SK-N-SH (cell line): Measurements from ENCODE around the gene TTN. TPM values are rescaled to one million over a fixed set of nuclear protein-coding genes. Genes with fewer than 3 reads are reported as not detected.

Source experiments
- CTCF ChIA-PET: fragments of 300-600, 350-600 bp; formaldehyde crosslinking; extraction: SDS; loops from one replicate; lab custom pipeline; 2021; lab: Yijun Ruan, JAX
- POLR2A ChIA-PET: fragments of 350-600 bp; sonication (Branson Sonifier 250); formaldehyde crosslinking; extraction: SDS; loops from one replicate; lab custom pipeline; 2020; ENCODE audit warnings: antibody characterized with exemption, inconsistent platforms; lab: Yijun Ruan, JAX
- DNase-seq: peaks from one replicate; pipeline ENCODE4 v3.0.0; 2012
- H2AFZ ChIP-seq: fragments of 200-600 bp; sonication (generic); 2 replicates; pipeline ENCODE4 v1.8.1; 2016; ENCODE audit warnings: antibody characterized with exemption, mild to moderate bottlenecking, low read depth
- H3F3A ChIP-seq: fragments of 200-600 bp; sonication (generic); replicated peaks from 2 replicates; pipeline ENCODE3; 2016; ENCODE audit warnings: antibody characterized with exemption, mild to moderate bottlenecking; ENCODE audit not compliant: insufficient read depth
- H3K27ac ChIP-seq, 2 experiments: fragments of 200-500 bp in 1 of 2; fragments of 200-600 bp in 1 of 2; sonication (Bioruptor generic) in 1 of 2; sonication (generic), shearing (Covaris generic) in 1 of 2; 2 replicates each; pipeline versions ENCODE4 v1.5.1 to v1.6.1; 2014 to 2016; ENCODE audit warnings: low read depth in 2 of 2, inconsistent platforms in 1 of 2, low read length in 1 of 2, mild to moderate bottlenecking in 1 of 2, mixed read lengths in 1 of 2
- H3K27me3 ChIP-seq: fragments of 200-600 bp; sonication (generic), shearing (Covaris generic); 2 replicates; pipeline ENCODE4 v1.6.1; 2016; ENCODE audit warnings: mixed run types; ENCODE audit not compliant: insufficient read depth
- H3K36me3 ChIP-seq, 2 experiments: fragments of 200-500 bp in 1 of 2; fragments of 200-600 bp in 1 of 2; sonication (Bioruptor generic) in 1 of 2; sonication (generic) in 1 of 2; replicated peaks in 1 of 2; 2 replicates each; pipeline versions ENCODE3 to v1.5.1; 2014 to 2016; ENCODE audit warnings: low read length in 1 of 2, mild to moderate bottlenecking in 1 of 2; ENCODE audit not compliant: insufficient read depth in 2 of 2, control insufficient read depth in 1 of 2
- H3K4me1 ChIP-seq, 2 experiments: fragments of 200-500 bp in 1 of 2; fragments of 200-600 bp in 1 of 2; sonication (Bioruptor generic) in 1 of 2; sonication (generic), shearing (Covaris generic) in 1 of 2; 2 replicates each; pipeline versions ENCODE4 v1.5.1 to v1.6.1; 2014 to 2016; ENCODE audit warnings: low read depth in 1 of 2, low read length in 1 of 2, mixed run types in 1 of 2; ENCODE audit not compliant: insufficient read depth in 2 of 2, control insufficient read depth in 1 of 2
- H3K4me2 ChIP-seq: fragments of 200-600 bp; sonication (generic), shearing (Covaris generic); 2 replicates; pipeline ENCODE4 v1.6.1; 2017; ENCODE audit warnings: mixed run types
- H3K4me3 ChIP-seq, 2 experiments: fragments of 200-500 bp in 1 of 2; fragments of 200-600 bp in 1 of 2; sonication (Bioruptor generic) in 1 of 2; sonication (generic), shearing (Covaris generic) in 1 of 2; 2 replicates each; pipeline versions ENCODE4 v1.5.1 to v1.8.1; 2014 to 2016; ENCODE audit warnings: low read depth in 2 of 2, inconsistent platforms in 1 of 2, low read length in 1 of 2, mild to moderate bottlenecking in 1 of 2, mixed read lengths in 1 of 2, moderate library complexity in 1 of 2
- H3K79me2 ChIP-seq: fragments of 200-600 bp; sonication (generic); 2 replicates; pipeline ENCODE4 v1.8.1; 2017; ENCODE audit warnings: mild to moderate bottlenecking; ENCODE audit not compliant: insufficient read depth
- H3K9ac ChIP-seq: fragments of 200-600 bp; sonication (generic); 2 replicates; pipeline ENCODE4 v1.6.1; 2017; ENCODE audit warnings: mixed run types
- H3K9me2 ChIP-seq: fragments of 200-600 bp; sonication (generic); 2 replicates; pipeline ENCODE4 v1.6.1; 2017; ENCODE audit warnings: mixed run types
- H3K9me3 ChIP-seq: fragments of 200-600 bp; sonication (generic); 2 replicates; pipeline ENCODE4 v1.6.1; 2017; ENCODE audit warnings: mixed run types, mild to moderate bottlenecking, moderate library complexity
- H4K20me1 ChIP-seq: fragments of 200-600 bp; sonication (generic); 2 replicates; pipeline ENCODE4 v1.6.1; 2017; ENCODE audit warnings: mild to moderate bottlenecking, mixed run types; ENCODE audit not compliant: insufficient read depth
- EP300 ChIP-seq, 2 experiments: IDR thresholded peaks; 2 replicates each; pipeline versions ENCODE4 v1.4.0 to v1.6.1; 2012; ENCODE audit warnings: borderline replicate concordance in 1 of 2, low read depth in 1 of 2, low read length in 1 of 2
- EZH2phosphoT487 ChIP-seq: fragments of 200-600 bp; sonication (generic); IDR thresholded peaks from 2 replicates; pipeline ENCODE4 v1.6.1; 2017; ENCODE audit warnings: low read depth, mixed run types, mild to moderate bottlenecking, antibody characterized with exemption, moderate library complexity, borderline replicate concordance
- FOSL2 ChIP-seq: IDR thresholded peaks from 2 replicates; pipeline ENCODE4 v1.4.0; 2012; ENCODE audit warnings: low read depth, mild to moderate bottlenecking, moderate library complexity, borderline replicate concordance
- FOXJ3 ChIP-seq: sonication (generic); formaldehyde crosslinking; IDR thresholded peaks from 2 replicates; pipeline ENCODE4 v1.5.1; 2020; ENCODE audit warnings: mild to moderate bottlenecking, missing genetic modification reagents
- GATA2 ChIP-seq: sonication (generic); formaldehyde crosslinking; IDR thresholded peaks from 2 replicates; pipeline ENCODE4 v1.5.0; 2020; ENCODE audit warnings: mild to moderate bottlenecking, missing genetic modification reagents
- JUND ChIP-seq: IDR thresholded peaks from 2 replicates; pipeline ENCODE4 v1.4.0; 2012
- NFIC ChIP-seq: IDR thresholded peaks from 2 replicates; pipeline ENCODE4 v1.4.0; 2012; ENCODE audit warnings: borderline replicate concordance
- RAD21 ChIP-seq: IDR thresholded peaks from 2 replicates; pipeline ENCODE4 v1.6.1; 2012; ENCODE audit warnings: mild to moderate bottlenecking, low read length
- RFX5 ChIP-seq: IDR thresholded peaks from 2 replicates; pipeline ENCODE4 v1.6.1; 2012; ENCODE audit warnings: mild to moderate bottlenecking, improper control_type of control experiment, low read length
- RXRA ChIP-seq: IDR thresholded peaks from 2 replicates; pipeline ENCODE4 v1.4.0; 2012; ENCODE audit warnings: low read depth, mild to moderate bottlenecking, borderline replicate concordance
- SIN3A ChIP-seq: IDR thresholded peaks from 2 replicates; pipeline ENCODE4 v1.6.1; 2012; ENCODE audit warnings: low read depth, mild to moderate bottlenecking, low read length, moderate library complexity, borderline replicate concordance
- SMC3 ChIP-seq: IDR thresholded peaks from 2 replicates; pipeline ENCODE4 v1.6.1; 2012; ENCODE audit warnings: low read depth, low read length, improper control_type of control experiment
- TAF1 ChIP-seq: IDR thresholded peaks from 2 replicates; pipeline ENCODE4 v1.6.1; 2012; ENCODE audit warnings: low read depth, mild to moderate bottlenecking, low read length, moderate library complexity, borderline replicate concordance
- TEAD4 ChIP-seq: IDR thresholded peaks from 2 replicates; pipeline ENCODE4 v1.4.0; 2012; ENCODE audit warnings: mild to moderate bottlenecking, borderline replicate concordance; ENCODE audit not compliant: insufficient read depth
- YY1 ChIP-seq: IDR thresholded peaks from 2 replicates; pipeline ENCODE4 v1.4.0; 2012; ENCODE audit warnings: low read depth, mild to moderate bottlenecking
- WGBS: methylation state at CpG from one replicate; pipeline ENCODE4 v1.1.6; 2017; ENCODE audit warnings: low lambda C conversion rate; 5-methylcytosine and 5-hydroxymethylcytosine counted together
- polyA plus RNA-seq, 3 experiments: library from polyadenylated mRNA; depleted of rRNA; stranded (reverse); fragments of >200 nt; gene quantifications; 2 replicates each; pipeline ENCODE4 v1.2.3, GENCODE V29; 2012
- TF ChIP-seq, protein P1 (sequence below): IDR thresholded peaks from 2 replicates; pipeline ENCODE4 v1.4.0; 2012; ENCODE audit warnings: low read depth, borderline replicate concordance
- TF ChIP-seq, protein P2 (sequence below): fragments of 150-350 bp; IDR thresholded peaks from 2 replicates; pipeline ENCODE4 v1.6.1; 2017; ENCODE audit warnings: antibody characterized with exemption, low read length, low read depth, borderline replicate concordance

Gene TTN
- polyA plus RNA-seq, 1 of the 3 experiments (the other 2 are of a cell fraction): 0.08 TPM

DNA sequence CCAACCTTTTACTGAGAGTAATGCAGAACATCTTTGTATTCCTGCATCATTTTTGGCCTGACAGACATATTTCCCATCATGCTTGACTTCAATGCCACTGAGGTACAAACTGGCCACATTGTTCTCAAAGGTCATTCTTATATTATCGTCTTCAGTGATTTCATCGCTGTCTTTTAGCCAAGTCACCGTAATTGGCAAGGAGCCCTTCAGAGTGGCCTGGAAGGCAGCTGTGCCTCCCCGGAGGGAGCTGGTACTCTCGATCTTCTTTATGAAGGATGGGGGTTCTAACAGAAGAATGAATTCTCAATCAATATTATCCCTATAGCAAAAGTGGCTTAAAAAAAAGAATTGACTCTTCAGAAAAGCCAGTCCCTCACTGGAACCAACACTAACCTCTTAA, 75.9 kb downstream of the TTN start:
- no peak overlapping the region for H3K9ac ChIP-seq
- no peaks in the 10 kb centered on the region for H4K20me1 ChIP-seq
- no peak overlapping the region for H2AFZ ChIP-seq
- H3F3A ChIP-seq: no peaks in the 10 kb centered on the region
- H3K4me3 ChIP-seq: no peak overlapping the region
- H3K27me3 ChIP-seq: no peaks in the 10 kb centered on the region
- TF ChIP-seq TAF1 (no peak), SMC3 (no peak), FOXJ3 (no peak), TEAD4 (no peak), YY1 (no peak), NFIC (no peak), EZH2phosphoT487 (no peak), RFX5 (no peak), FOSL2 (no peak), SIN3A (no peak), EP300 (IDR thresholded peaks at IDR 0.05; ENCODE audit: borderline replicate concordance in 1 of 2, low read depth in 1 of 2, low read length in 1 of 2) (no peak), GATA2 (no peak)
- TF ChIP-seq, protein P1, sequence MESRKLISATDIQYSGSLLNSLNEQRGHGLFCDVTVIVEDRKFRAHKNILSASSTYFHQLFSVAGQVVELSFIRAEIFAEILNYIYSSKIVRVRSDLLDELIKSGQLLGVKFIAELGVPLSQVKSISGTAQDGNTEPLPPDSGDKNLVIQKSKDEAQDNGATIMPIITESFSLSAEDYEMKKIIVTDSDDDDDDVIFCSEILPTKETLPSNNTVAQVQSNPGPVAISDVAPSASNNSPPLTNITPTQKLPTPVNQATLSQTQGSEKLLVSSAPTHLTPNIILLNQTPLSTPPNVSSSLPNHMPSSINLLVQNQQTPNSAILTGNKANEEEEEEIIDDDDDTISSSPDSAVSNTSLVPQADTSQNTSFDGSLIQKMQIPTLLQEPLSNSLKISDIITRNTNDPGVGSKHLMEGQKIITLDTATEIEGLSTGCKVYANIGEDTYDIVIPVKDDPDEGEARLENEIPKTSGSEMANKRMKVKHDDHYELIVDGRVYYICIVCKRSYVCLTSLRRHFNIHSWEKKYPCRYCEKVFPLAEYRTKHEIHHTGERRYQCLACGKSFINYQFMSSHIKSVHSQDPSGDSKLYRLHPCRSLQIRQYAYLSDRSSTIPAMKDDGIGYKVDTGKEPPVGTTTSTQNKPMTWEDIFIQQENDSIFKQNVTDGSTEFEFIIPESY: no peak
- TF ChIP-seq, protein P2, sequence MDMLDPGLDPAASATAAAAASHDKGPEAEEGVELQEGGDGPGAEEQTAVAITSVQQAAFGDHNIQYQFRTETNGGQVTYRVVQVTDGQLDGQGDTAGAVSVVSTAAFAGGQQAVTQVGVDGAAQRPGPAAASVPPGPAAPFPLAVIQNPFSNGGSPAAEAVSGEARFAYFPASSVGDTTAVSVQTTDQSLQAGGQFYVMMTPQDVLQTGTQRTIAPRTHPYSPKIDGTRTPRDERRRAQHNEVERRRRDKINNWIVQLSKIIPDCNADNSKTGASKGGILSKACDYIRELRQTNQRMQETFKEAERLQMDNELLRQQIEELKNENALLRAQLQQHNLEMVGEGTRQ: no peak
- no peak overlapping the region for H3K4me2 ChIP-seq
- no peaks in the 10 kb centered on the region for H3K79me2 ChIP-seq
- WGBS: 62% methylated on average over 5 of the region's 5 CpGs
- H3K9me3 ChIP-seq: no peaks in the 10 kb centered on the region
- ChIA-PET CTCF (interaction anchor here (0.8 to 1.2 kb wide), 2 partner anchors 10 to 31 kb away, joined by 3 read pairs; no protein-coding TSS in a partner anchor), POLR2A (no interaction called here)
- H3K27ac ChIP-seq: no peak overlapping the region
- no peaks in the 10 kb centered on the region for H3K36me3 ChIP-seq
- no peaks in the 10 kb centered on the region for H3K9me2 ChIP-seq
- no peak for DNase-seq
- H3K4me1 ChIP-seq: no peaks in the 10 kb centered on the region

DNA sequence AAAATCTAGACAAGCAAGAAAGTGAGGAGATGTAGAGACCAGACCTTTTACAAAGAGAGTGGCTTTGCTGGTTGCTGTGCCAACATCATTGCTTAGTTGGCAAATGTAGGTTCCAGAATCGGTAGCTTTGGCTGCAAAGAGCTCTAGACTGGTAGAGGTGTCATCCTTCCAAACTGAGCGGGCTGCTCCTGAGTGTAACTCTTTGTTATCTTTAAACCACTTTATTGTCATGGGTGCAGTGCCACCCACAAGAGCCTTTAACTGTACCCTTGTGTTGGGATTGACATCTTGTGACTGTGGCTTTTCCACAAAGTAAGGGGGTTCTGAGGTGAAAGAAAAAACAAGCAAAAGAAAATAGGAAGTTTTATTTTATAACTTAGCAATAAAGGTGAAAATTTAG, 77.2 kb downstream of the TTN start:
- Histone ChIP-seq H3K36me3 (no peaks in the 10 kb centered on the region), H3K4me3 (no peak overlapping the region), H4K20me1 (no peaks in the 10 kb centered on the region), H3K27ac (no peak overlapping the region), H2AFZ (no peak overlapping the region), H3K4me1 (no peaks in the 10 kb centered on the region), H3K27me3 (no peaks in the 10 kb centered on the region), H3K9ac (no peak overlapping the region), H3K4me2 (no peak overlapping the region), H3K79me2 (no peaks in the 10 kb centered on the region), H3F3A (no peaks in the 10 kb centered on the region), H3K9me2 (no peaks in the 10 kb centered on the region), H3K9me3 (no peaks in the 10 kb centered on the region)
- TF ChIP-seq RAD21 (no peak), NFIC (no peak), EZH2phosphoT487 (no peak), RXRA (no peak), JUND (no peak), YY1 (no peak)
- TF ChIP-seq, protein P1: no peak
- WGBS: 52% methylated on average over 2 of the region's 2 CpGs
- DNase-seq: no peak
- ChIA-PET CTCF (no interaction called here), POLR2A (no interaction called here)
